ENCODE results near the gene CALB2.
"Not testable (repeated sequence)": the region's sequence is repeated elsewhere in the genome, so short reads cannot be mapped to it uniquely, and the experiment has no call there.

CALB2 gene

DNA sequence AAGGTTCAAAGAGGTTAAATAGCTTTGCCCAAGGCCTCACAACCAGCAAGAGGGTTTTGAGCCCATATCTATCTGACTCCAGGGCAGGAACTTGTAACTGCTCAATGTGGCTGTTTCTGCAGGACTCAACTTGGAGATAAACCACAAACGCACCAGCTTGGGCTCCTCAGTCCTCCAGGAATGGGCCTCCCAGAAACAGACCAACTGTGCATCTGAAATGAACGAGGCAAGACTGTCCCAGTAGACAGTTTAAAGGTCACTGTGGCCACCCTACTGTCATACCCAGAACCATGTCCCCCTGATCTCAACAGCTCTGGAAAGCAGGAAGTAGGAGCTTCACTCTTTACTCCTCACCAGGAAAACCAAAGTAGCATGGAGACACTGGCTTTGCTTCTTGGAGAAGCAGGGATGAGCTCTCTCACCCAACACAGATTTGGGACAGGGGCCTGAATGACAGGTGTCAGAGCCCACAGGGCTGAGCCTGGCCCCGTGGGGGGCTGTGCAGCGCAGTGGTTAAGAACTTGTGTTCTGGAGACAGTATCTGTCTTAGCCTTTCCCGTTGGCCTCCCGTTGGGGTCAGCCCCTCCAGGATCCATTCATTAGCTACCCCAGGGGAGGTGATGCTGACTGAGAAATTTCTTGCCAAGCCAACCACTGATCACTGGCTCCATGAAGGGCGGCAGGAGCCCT is 2.3 kb upstream of the CALB2 start:
- Histone ChIP-seq H3K4me3 (ENCODE audit: low read length in 2 of 2) (no peak overlapping the region), H2BK12ac (ENCODE audit: low read length) (no peak overlapping the region), H3K4ac (ENCODE audit: low read length) (no peak overlapping the region), H3K9ac (ENCODE audit: low read depth, low read length, poor library complexity) (no peak overlapping the region), H3K27ac (replicated peaks; ENCODE audit: low read length) (no peak overlapping the region), H3K79me1 (ENCODE audit: low read depth, low read length) (no peaks in the 10 kb centered on the region), H3K4me2 (ENCODE audit: insufficient read depth, low read length, poor library complexity, severe bottlenecking) (no peak overlapping the region), H4K8ac (ENCODE audit: low read depth, low read length) (peak overlapping the region; percentile 74), H3K9me3 (replicated peaks in 1 of 2; ENCODE audit: control insufficient read depth in 2 of 2, insufficient read depth in 1 of 2, low read depth in 1 of 2, low read length in 2 of 2) (no peaks in the 10 kb centered on the region), H3K27me3 (ENCODE audit: control insufficient read depth in 3 of 3, insufficient read depth in 3 of 3, low read depth in 1 of 3, low read length in 3 of 3) (peaks cover 0 to 40% (median 13%) of the 10 kb centered on the region in 3 experiments), H3K23ac (ENCODE audit: low read depth, low read length, poor library complexity) (no peak overlapping the region), H3K36me3 (replicated peaks in 1 of 2; ENCODE audit: control insufficient read depth in 2 of 2, insufficient read depth in 2 of 2, low read length in 2 of 2) (no peaks in the 10 kb centered on the region), H2BK120ac (ENCODE audit: low read depth, low read length) (no peak overlapping the region), H2AFZ (ENCODE audit: low read length) (no peak overlapping the region), H2BK5ac (ENCODE audit: low read length) (no peak overlapping the region), H3K14ac (ENCODE audit: low read length) (no peak overlapping the region), H3K18ac (ENCODE audit: low read length) (no peak overlapping the region), H3K4me1 (ENCODE audit: control insufficient read depth in 2 of 2, insufficient read depth in 1 of 2, low read depth in 1 of 2, low read length in 2 of 2) (peaks cover 3 to 5% of the 10 kb centered on the region in 2 donors), H2AK5ac (ENCODE audit: low read depth, low read length) (no peak overlapping the region), H2BK15ac (ENCODE audit: low read length) (no peak overlapping the region), H4K91ac (ENCODE audit: low read depth, low read length, poor library complexity) (no peak overlapping the region)
- WGBS, 2 donors (ENCODE audit: extremely low coverage in 2 of 2, insufficient read length in 2 of 2, insufficient replicate concordance in 1 of 2), result no CpG with 5 or more reads among the region's 7 CpGs
- no peak for DNase-seq (ENCODE audit: low spot score)

DNA sequence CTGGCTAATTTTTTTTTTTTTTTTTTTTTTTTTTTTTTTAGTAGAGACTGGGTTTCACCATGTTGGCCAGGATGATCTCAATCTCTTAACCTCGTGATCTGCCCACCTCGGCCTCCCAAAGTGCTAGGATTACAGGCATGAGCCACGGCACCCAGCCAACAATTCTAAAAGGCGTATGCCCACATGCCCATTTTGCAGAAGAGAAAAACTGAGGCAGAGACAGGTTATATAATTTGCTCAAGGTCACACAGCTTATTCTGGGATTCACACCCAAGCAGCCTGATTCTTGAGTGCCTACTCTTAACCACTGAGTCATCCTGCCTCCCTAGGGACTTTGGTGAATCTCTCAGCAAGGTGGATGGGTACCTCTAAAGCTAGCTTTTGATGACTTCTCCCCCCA is 1.6 kb upstream of the CALB2 start:
- peaks cover 0 to 48% (median 13%) of the 10 kb centered on the region in 3 experiments for H3K27me3 ChIP-seq (ENCODE audit: control insufficient read depth in 3 of 3, insufficient read depth in 3 of 3, low read depth in 1 of 3, low read length in 3 of 3)
- WGBS, 2 donors (ENCODE audit: extremely low coverage in 2 of 2, insufficient read length in 2 of 2, insufficient replicate concordance in 1 of 2), result no CpG with 5 or more reads among the region's 4 CpGs

DNA sequence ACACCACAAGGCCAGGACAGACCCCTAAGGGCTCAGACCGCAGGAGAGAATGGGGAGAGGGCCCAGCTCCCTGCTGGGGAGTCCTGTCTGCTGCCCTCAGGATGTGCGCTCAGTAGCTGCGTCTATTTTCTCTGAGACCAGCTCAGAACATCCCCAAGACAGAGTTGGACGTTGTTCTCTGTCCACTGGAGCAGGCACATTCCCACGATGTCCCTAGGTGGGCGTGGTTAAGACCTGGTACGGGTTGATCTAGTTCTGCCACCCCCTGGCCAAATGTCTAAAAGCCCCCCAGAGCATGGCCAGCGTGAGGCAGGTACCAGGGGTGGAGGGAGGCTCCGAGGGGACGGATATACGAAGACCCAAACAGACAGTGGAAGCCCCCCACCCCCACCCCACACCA is 842 bp upstream of the CALB2 start:
- WGBS, 2 donors (ENCODE audit: extremely low coverage in 2 of 2, insufficient read length in 2 of 2, insufficient replicate concordance in 1 of 2), result no CpG with 5 or more reads among the region's 11 CpGs

More for the DNA sequence above, 1.6 kb upstream of the CALB2 start:
- not testable (repeated sequence) for H3K4ac ChIP-seq (ENCODE audit: low read length); H3K79me1 ChIP-seq (ENCODE audit: low read depth, low read length); H3K36me3 ChIP-seq (replicated peaks in 1 of 2; ENCODE audit: control insufficient read depth in 2 of 2, insufficient read depth in 2 of 2, low read length in 2 of 2); H3K9me3 ChIP-seq (replicated peaks in 1 of 2; ENCODE audit: control insufficient read depth in 2 of 2, insufficient read depth in 1 of 2, low read depth in 1 of 2, low read length in 2 of 2); H2BK15ac ChIP-seq (ENCODE audit: low read length); H3K4me2 ChIP-seq (ENCODE audit: insufficient read depth, low read length, poor library complexity, severe bottlenecking); H3K27ac ChIP-seq (replicated peaks; ENCODE audit: low read length); H4K8ac ChIP-seq (ENCODE audit: low read depth, low read length); H3K18ac ChIP-seq (ENCODE audit: low read length); H3K23ac ChIP-seq (ENCODE audit: low read depth, low read length, poor library complexity); H2AFZ ChIP-seq (ENCODE audit: low read length); H2AK5ac ChIP-seq (ENCODE audit: low read depth, low read length); H2BK12ac ChIP-seq (ENCODE audit: low read length); H3K9ac ChIP-seq (ENCODE audit: low read depth, low read length, poor library complexity); H2BK120ac ChIP-seq (ENCODE audit: low read depth, low read length); H3K4me1 ChIP-seq (ENCODE audit: control insufficient read depth in 2 of 2, insufficient read depth in 1 of 2, low read depth in 1 of 2, low read length in 2 of 2); H4K91ac ChIP-seq (ENCODE audit: low read depth, low read length, poor library complexity); DNase-seq (ENCODE audit: low spot score); H2BK5ac ChIP-seq (ENCODE audit: low read length); H3K4me3 ChIP-seq (ENCODE audit: low read length in 2 of 2); H3K14ac ChIP-seq (ENCODE audit: low read length)

DNA sequence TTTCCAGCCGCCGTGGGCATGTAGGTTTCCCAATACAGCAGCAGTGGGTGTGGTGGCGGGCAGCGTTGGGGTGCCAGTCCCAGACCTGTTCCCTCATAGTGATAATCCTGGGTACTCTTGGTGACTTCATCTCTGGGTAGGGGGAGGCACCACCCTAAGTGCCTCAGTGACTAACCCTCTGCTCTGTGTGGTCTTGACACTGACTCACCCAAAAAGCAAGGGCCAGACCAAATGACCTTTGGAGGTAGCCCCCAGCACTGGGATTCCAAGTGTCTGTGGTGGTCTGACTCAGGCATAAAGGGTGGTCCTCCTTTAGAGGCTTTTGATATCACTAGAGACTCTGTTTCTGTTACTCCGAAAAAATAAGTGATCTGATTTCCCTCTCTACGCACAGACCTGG is 908 bp downstream of the CALB2 start:
- H3K4me3 ChIP-seq (ENCODE audit: low read length in 2 of 2), result no peak overlapping the region
- no peak overlapping the region for H3K4ac ChIP-seq (ENCODE audit: low read length)
- WGBS, 2 donors (ENCODE audit: extremely low coverage in 2 of 2, insufficient read length in 2 of 2, insufficient replicate concordance in 1 of 2), result no CpG with 5 or more reads among the region's 6 CpGs

More for the DNA sequence above, 842 bp upstream of the CALB2 start:
- H4K8ac ChIP-seq (ENCODE audit: low read depth, low read length), result no peak overlapping the region
- peak overlapping the region; percentile 6 for H3K9ac ChIP-seq (ENCODE audit: low read depth, low read length, poor library complexity)
- H2BK12ac ChIP-seq (ENCODE audit: low read length), result no peak overlapping the region
- H2AK5ac ChIP-seq (ENCODE audit: low read depth, low read length), result no peak overlapping the region
- no peak overlapping the region for H4K91ac ChIP-seq (ENCODE audit: low read depth, low read length, poor library complexity)
- no peak overlapping the region for H3K18ac ChIP-seq (ENCODE audit: low read length)
- no peak overlapping the region for H3K14ac ChIP-seq (ENCODE audit: low read length)
- DNase-seq (ENCODE audit: low spot score), result no peak
- H3K9me3 ChIP-seq (replicated peaks in 1 of 2; ENCODE audit: control insufficient read depth in 2 of 2, insufficient read depth in 1 of 2, low read depth in 1 of 2, low read length in 2 of 2), result no peaks in the 10 kb centered on the region
- no peak overlapping the region for H2BK5ac ChIP-seq (ENCODE audit: low read length)
- peaks cover 3 to 5% of the 10 kb centered on the region in 2 donors for H3K4me1 ChIP-seq (ENCODE audit: control insufficient read depth in 2 of 2, insufficient read depth in 1 of 2, low read depth in 1 of 2, low read length in 2 of 2)
- H3K23ac ChIP-seq (ENCODE audit: low read depth, low read length, poor library complexity), result no peak overlapping the region
- no peak overlapping the region for H3K4me3 ChIP-seq (ENCODE audit: low read length in 2 of 2)
- no peaks in the 10 kb centered on the region for H3K36me3 ChIP-seq (replicated peaks in 1 of 2; ENCODE audit: control insufficient read depth in 2 of 2, insufficient read depth in 2 of 2, low read length in 2 of 2)
- no peak overlapping the region for H3K27ac ChIP-seq (replicated peaks; ENCODE audit: low read length)
- H3K79me1 ChIP-seq (ENCODE audit: low read depth, low read length), result no peaks in the 10 kb centered on the region
- H2AFZ ChIP-seq (ENCODE audit: low read length), result peak overlapping the region; percentile 88
- H3K4me2 ChIP-seq (ENCODE audit: insufficient read depth, low read length, poor library complexity, severe bottlenecking), result no peak overlapping the region
- no peak overlapping the region for H2BK15ac ChIP-seq (ENCODE audit: low read length)
- H3K4ac ChIP-seq (ENCODE audit: low read length), result no peak overlapping the region
- peaks cover 0 to 55% (median 13%) of the 10 kb centered on the region in 3 experiments for H3K27me3 ChIP-seq (ENCODE audit: control insufficient read depth in 3 of 3, insufficient read depth in 3 of 3, low read depth in 1 of 3, low read length in 3 of 3)
- H2BK120ac ChIP-seq (ENCODE audit: low read depth, low read length), result no peak overlapping the region

More for the DNA sequence above, 908 bp downstream of the CALB2 start:
- Histone ChIP-seq H2BK5ac (ENCODE audit: low read length) (no peak overlapping the region), H3K4me1 (ENCODE audit: control insufficient read depth in 2 of 2, insufficient read depth in 1 of 2, low read depth in 1 of 2, low read length in 2 of 2) (peaks cover 3 to 5% of the 10 kb centered on the region in 2 donors), H3K27me3 (ENCODE audit: control insufficient read depth in 3 of 3, insufficient read depth in 3 of 3, low read depth in 1 of 3, low read length in 3 of 3) (peaks cover 0 to 66% (median 13%) of the 10 kb centered on the region in 3 experiments), H2AFZ (ENCODE audit: low read length) (no peak overlapping the region), H3K23ac (ENCODE audit: low read depth, low read length, poor library complexity) (no peak overlapping the region), H3K9me3 (replicated peaks in 1 of 2; ENCODE audit: control insufficient read depth in 2 of 2, insufficient read depth in 1 of 2, low read depth in 1 of 2, low read length in 2 of 2) (no peaks in the 10 kb centered on the region), H3K4me2 (ENCODE audit: insufficient read depth, low read length, poor library complexity, severe bottlenecking) (no peak overlapping the region), H2BK15ac (ENCODE audit: low read length) (no peak overlapping the region), H2AK5ac (ENCODE audit: low read depth, low read length) (peak overlapping the region; percentile 20), H3K36me3 (replicated peaks in 1 of 2; ENCODE audit: control insufficient read depth in 2 of 2, insufficient read depth in 2 of 2, low read length in 2 of 2) (no peaks in the 10 kb centered on the region), H3K18ac (ENCODE audit: low read length) (no peak overlapping the region), H3K9ac (ENCODE audit: low read depth, low read length, poor library complexity) (no peak overlapping the region), H4K8ac (ENCODE audit: low read depth, low read length) (no peak overlapping the region), H4K91ac (ENCODE audit: low read depth, low read length, poor library complexity) (no peak overlapping the region), H3K27ac (replicated peaks; ENCODE audit: low read length) (no peak overlapping the region), H3K79me1 (ENCODE audit: low read depth, low read length) (no peaks in the 10 kb centered on the region), H3K14ac (ENCODE audit: low read length) (no peak overlapping the region), H2BK12ac (ENCODE audit: low read length) (no peak overlapping the region), H2BK120ac (ENCODE audit: low read depth, low read length) (no peak overlapping the region)
- no peak for DNase-seq (ENCODE audit: low spot score)
